Activated CD4-positive, CD25-positive, alpha-beta regulatory T cell treated with anti-CD3 and anti-CD28 coated beads, Interleukin-2, amount 50 U/mL, for 72 hours (primary cell): Measurements from ENCODE around the gene HES6.

ENCODE experiments used
- DNase-seq: peaks from one replicate; pipeline ENCODE4 v3.0.0; 2021

HES6 gene

GRCh38 chr2:238252766-238253630, 13.2 kb upstream of the HES6 start:
- no peak for DNase-seq

- no peak for DNase-seq
Measured at GRCh38 chr2:238251986-238252385, 12.1 kb upstream of the HES6 start.

DNA sequence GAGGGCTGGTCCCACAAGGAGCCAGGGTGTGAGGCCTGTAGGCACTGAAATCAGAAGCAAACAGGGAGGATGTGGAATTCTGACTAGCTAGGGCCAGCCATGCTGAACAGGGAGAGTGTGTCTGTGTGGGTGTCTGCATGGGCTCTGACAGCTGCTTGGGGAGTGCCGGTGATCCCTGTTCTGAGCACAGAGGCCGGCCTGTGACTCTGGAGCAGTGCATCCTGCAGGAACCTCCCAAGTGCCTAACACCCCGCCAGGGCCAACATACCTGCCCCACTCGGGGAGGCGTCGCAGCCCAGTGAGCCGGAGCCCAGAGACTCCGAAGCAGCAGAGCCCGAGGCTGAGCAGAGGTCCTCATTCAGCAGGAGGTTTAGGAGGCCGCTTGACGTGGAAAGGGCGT, 11.5 kb upstream of the HES6 start:
- DNase-seq, result no peak

DNA sequence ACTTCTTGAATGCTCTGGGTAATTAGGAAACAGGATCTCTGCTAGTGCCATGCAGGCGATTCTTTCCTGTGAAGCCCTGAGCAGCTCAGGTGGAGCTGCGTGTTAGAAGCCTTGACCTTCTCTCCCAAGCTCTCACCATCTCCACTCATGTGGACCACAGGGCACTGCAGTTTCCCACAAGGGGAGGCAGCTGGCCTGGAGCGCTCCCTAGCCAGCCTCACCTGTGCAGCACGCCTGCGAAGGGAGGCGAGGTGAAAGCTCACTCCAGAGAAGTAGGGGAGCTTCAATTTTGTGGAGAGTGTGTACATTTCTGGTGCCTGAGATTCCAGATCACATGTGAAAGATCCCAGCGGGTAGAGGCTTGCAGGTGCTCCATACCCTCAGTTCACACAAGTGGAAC, 11.1 kb upstream of the HES6 start:
- no peak for DNase-seq

DNA sequence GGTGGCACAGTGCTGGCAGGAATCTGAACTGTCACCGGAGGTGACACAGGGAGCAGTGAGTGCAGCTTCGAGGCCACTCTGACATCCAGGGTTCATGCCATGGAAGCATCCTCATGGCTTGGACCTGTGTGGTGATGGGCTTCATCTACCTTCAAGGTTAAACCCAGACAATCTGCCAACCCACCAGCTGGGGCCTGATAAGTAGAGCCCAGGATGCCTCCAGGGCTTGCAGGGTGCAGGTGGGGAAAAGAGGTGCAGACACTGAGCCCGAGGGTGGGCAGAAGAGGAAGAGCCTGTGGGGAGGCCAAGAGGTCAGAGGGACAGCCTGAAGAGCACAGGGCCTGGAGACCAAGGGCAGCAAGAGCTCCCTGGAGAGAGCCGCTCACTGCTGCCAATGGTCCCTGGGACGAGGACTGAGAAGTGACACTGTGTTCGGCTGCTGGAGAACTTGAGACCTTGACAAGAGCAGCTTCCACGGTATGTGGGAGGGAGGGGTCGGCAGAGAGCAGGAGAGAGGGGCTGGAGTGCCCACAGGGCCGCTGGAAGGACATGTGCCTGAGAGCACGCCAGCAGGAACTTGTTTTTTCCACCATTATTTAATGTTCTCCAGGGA, 8.1 kb upstream of the HES6 start:
- DNase-seq, result no peak

DNA sequence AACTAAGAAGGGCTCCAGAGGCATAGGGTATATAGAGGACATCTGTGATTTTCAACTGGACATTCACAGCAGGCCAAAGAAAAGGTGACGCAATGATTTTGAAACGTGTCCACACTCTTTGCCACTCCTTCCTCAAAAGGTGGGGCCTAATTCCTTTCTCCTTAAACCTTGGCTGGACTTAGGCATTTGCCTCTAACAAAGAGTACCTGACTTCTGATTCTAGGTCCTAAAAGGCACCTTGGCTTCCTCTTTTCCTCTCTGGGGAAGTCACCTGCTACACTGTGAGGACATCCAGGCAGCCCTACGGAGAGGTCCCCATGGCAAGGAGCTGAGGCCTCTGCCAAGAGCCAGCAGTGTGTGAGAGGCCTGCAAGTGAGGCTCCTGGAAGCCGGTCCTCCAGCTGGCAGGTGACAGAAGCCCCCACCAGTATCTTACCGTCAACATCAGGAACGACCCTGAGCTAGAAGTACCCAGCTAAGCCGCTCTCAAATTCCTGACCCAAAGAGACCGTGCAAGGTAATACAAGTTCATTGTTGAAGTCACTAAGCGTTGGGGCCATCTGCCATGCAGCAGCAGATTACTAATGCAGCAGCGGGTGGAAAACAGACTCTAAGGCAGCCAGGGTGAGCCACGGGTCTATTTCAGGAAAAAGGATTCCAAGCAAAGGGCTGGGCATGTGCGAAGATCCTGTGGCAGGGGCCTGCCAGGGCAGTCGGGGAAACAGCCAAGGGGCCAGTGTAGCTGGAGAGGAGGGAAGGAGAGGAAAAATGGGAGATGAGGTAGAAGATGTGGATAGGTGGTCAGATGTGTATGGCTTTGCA, 7.4 kb upstream of the HES6 start:
- DNase-seq, result no peak

GRCh38 chr2:238244151-238244550, 4.3 kb upstream of the HES6 start:
- DNase-seq, result no peak

DNA sequence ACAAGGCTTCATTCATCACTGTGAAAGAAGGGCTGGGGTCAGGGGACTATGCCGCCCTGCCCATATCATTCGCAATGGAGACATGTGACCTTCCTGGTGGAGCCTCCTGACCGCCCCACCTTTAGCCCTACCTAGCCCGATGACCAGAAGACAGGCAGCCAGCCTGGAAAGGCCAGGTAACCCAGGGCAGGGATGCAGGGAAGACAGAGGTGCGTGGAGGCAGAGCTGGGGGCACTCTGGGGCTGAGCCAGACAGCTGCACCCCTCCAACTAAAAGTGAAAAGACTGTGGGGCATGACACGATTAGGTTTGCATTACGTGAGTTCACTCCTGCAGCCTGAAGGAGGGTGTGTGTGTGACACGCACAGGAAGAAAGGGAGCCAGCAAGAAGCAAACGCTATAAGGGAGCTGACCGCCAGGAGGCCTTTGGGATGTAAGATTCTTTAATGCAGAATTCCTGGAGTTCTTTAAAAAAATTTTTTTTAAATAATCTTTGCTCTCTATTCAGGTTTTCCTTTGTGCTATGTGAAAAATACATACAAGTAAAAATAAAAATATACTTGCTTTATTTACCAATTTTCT, 3.7 kb upstream of the HES6 start:
- DNase-seq, result no peak

GRCh38 chr2:238242731-238243495, 3.1 kb upstream of the HES6 start:
- no peak for DNase-seq

GRCh38 chr2:238241970-238242369, 2.1 kb upstream of the HES6 start:
- DNase-seq, result no peak

DNA sequence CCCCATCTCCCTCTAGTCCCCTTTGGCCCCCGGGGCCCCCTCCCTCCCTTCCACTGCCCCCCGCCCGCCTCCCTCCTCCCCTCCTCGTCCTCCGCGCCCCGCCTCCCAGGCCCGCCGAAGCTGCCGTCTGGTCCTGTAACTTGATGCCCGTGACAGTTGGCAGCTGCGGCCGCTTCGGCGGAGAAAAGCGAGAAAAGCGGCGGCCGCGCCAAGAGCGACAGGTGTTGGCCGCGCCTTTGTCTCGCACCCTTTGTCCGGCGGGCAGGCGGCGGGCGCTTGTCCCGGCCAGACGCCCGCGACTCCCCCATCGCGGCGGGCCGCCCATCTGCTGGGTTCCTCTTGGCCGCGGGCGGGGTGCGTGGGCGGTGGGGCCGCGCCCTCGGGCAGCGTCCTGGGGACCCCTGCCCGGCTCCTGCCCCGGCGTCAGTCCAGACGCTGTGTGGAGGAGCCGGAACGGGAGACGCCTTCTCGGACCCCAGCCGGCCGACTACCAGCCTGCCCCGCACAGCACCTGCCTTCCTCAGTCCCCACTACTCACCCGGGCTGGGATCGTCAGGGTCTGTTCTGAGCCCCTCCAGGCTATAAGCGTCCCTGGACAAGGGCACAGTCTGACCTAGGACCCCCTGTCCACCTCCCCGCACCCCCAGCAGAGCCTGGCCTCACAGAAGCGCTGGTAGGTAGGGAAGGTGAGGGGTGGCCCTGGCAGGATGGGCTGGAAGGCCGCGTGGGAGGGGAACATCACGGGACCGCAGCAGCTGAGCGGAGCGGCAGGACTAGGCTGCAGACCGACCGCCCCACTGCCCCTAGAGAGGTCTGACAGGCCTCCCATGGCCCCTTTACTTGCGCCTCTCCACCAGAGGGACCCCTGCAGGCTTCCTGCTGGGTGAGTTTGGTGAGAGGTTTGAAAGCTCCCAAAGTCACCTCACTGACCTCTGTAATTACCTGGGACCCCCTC, 1.2 kb upstream of the HES6 start:
- no peak for DNase-seq

GRCh38 chr2:238239543-238239862, 335 bp downstream of the HES6 start:
- DNase-seq, result no peak

- DNase-seq, result peak; percentile 52
Measured at GRCh38 chr2:238238766-238239542, 884 bp downstream of the HES6 start.

DNA sequence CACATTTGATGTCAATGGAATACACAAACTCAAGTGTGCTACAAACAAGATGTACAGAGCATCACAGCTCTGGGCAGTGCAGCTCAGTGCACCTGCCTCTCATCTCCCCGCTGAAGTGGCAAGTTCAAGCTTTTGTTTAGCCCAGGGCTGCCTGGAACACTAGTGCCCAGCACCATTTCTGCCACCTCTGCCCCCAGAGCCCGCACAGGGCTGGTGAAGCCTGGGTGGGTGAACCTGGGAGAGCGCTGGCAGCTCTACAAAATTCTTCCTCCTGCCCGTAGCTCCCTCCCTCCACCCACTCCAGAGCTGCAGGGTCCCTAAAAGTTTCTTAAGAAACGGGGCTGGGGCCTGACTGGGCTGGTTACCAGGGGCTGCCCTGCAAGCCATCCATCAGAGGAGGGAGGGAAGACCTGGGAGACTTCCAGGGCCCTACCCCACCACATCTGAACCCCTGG, 1.5 kb downstream of the HES6 start:
- no peak for DNase-seq

DNA sequence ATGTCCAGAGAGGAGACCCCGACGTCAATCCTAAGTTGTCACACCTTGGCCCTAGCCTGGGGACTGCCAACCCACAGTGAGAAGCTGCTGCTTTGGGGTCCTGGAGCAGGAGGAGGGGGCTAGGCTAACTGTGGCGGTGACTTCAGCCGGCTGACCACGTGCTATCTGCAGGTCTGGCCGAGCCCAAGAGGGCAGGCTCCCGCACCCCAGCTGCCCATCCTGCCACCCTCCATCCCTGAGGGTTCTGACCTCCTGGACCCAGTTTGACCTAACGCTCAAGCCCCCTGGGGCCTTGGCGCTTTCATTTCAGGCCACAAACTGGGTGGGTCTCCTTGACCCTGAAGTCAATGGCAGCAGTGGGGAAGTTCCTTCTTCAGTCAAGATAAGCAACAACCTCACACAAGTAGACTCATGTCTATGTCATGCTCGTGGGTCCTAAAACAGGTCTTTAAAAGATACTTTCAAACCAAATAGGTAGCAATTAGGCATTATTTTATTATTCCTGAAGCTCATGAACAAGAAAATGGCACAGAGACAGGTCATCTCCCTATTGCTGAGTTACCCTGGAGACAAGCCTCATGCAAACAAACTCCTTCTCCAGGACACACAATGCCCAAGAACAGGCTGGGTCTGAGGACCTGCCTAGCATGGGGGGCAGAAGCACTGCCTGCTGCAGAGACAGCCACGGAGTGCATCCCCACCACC, 2.3 kb downstream of the HES6 start:
- no peak for DNase-seq

- no peak for DNase-seq
Measured at GRCh38 chr2:238236571-238236970, 3.3 kb downstream of the HES6 start.

DNA sequence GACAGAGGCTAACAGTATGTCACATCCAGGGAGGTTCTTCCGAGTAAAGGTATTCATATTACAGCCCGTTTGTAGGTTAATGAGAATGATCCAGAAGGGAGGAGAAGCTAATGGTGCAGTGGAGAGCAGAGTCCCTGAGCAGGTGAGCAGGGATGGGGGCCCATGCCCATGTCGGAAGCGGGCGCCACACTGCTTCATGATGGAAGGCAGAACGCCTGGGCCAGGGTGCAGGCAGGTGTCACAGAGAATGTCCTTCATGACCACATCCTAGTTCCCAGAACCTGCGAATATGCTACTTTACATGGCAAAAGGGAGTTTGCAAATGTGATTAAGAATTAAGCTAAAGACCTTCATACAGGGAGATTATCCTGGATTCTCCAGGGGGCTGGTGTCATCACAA, 4.0 kb downstream of the HES6 start:
- no peak for DNase-seq

DNA sequence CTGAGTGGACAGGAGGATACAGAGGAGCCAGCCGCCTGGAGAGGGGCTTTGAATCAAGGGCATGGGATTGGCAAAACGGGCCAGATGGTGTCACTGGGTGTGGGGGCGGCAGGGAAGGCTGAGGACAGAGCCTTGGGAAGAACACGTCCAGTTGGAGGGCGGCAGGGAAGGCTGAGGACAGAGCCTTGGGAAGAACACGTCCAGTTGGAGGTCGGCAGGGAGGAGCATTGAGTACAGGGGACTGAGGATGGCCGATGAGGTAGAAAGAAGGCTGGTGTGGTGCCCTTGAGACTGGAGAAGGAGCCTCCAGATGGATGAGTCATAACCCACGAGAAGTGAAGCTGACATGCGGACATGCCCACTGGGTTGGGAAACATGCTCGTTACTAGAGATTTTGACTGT, 4.5 kb downstream of the HES6 start:
- DNase-seq, result no peak

DNA sequence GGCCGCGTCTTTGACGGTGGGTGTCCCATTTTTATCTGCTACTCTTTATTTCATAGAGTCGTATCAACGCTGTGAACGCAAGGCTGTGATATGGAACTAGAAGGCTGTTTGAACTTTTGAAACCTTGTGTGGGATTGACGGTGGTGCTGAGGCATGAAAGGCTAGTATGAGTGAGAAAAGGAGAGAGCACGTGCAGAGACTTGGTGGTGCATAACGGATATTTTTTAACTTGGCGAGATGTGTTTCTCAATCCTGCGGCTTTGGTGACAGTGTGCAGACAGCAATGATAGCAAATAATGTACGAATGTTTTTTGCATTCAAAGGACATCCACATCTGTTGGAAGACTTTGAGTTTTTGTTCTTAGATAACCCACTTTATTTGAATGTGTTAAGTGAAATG, 6.2 kb downstream of the HES6 start:
- no peak for DNase-seq

- DNase-seq, result no peak
Measured at GRCh38 chr2:238231809-238232208, 8.0 kb downstream of the HES6 start.
